Keratinocyte (primary cell): ENCODE results near the gene SELPLG. TPM values are rescaled to one million over a fixed set of nuclear protein-coding genes. Genes with fewer than 3 reads are reported as not detected.

Source experiments
- DNase-seq: peaks from one replicate; pipeline ENCODE4 v3.0.0-alpha.2; 2011; ENCODE audit warnings: low read depth, missing footprints, low spot score
- FAIRE-seq: peaks from 2 replicates; lab custom pipeline; 2011; peaks lifted over from hg19 to GRCh38; lab: Jason Lieb, UNC
- H2AFZ ChIP-seq: 2 replicates; pipeline ENCODE4 v1.6.0; 2012; ENCODE audit warnings: low read length, control low read depth, inconsistent platforms; ENCODE audit not compliant: control insufficient read depth
- H3K27ac ChIP-seq: 2 replicates; pipeline ENCODE4 v1.5.1; 2011; ENCODE audit warnings: low read length; ENCODE audit not compliant: control insufficient read depth, insufficient read depth
- H3K27me3 ChIP-seq: 3 replicates; pipeline ENCODE4 v1.6.0; 2011; ENCODE audit warnings: low read length; ENCODE audit not compliant: control insufficient read depth, insufficient read depth; ENCODE audit errors: extremely low read depth
- H3K36me3 ChIP-seq, 2 experiments: 2 replicates in 1 of 2; 3 replicates in 1 of 2; pipeline ENCODE4 v1.5.1; 2011; ENCODE audit warnings: low read length in 2 of 2, mild to moderate bottlenecking in 1 of 2; ENCODE audit not compliant: control insufficient read depth in 2 of 2, insufficient read depth in 2 of 2; ENCODE audit errors: extremely low read depth in 1 of 2
- H3K4me1 ChIP-seq: 3 replicates; pipeline ENCODE4 v1.5.1; 2011; ENCODE audit warnings: low read length; ENCODE audit not compliant: control insufficient read depth, insufficient read depth; ENCODE audit errors: extremely low read depth
- H3K4me2 ChIP-seq: 3 replicates; pipeline ENCODE4 v1.6.0; 2011; ENCODE audit warnings: low read depth, low read length; ENCODE audit not compliant: control insufficient read depth, insufficient read depth; ENCODE audit errors: extremely low read depth
- H3K4me3 ChIP-seq, 3 experiments: fragments of 200-600 bp in 1 of 3; sonication (generic) in 1 of 3; 2 replicates in 2 of 3; 3 replicates in 1 of 3; pipeline ENCODE4 v1.5.1; 2011 to 2016; ENCODE audit warnings: low read length in 3 of 3, mild to moderate bottlenecking in 3 of 3, control low read depth in 2 of 3, inconsistent platforms in 1 of 3, low read depth in 1 of 3, mixed read lengths in 1 of 3, mixed run types in 1 of 3, moderate library complexity in 1 of 3; ENCODE audit not compliant: control insufficient read depth in 2 of 3, insufficient read depth in 2 of 3; ENCODE audit errors: extremely low read depth in 1 of 3
- H3K79me2 ChIP-seq: 2 replicates; pipeline ENCODE4 v1.6.0; 2012; ENCODE audit warnings: low read length; ENCODE audit not compliant: control insufficient read depth, insufficient read depth
- H3K9ac ChIP-seq: 3 replicates; pipeline ENCODE4 v1.6.0; 2011; ENCODE audit warnings: low read length; ENCODE audit not compliant: control insufficient read depth, insufficient read depth; ENCODE audit errors: extremely low read depth
- H3K9me1 ChIP-seq: 3 replicates; pipeline ENCODE4 v1.6.0; 2011; ENCODE audit warnings: low read length; ENCODE audit not compliant: control insufficient read depth, insufficient read depth; ENCODE audit errors: extremely low read depth
- H3K9me3 ChIP-seq: 2 replicates; pipeline ENCODE4 v1.5.1; 2012; ENCODE audit warnings: low read depth, low read length; ENCODE audit not compliant: control insufficient read depth
- H4K20me1 ChIP-seq: 3 replicates; pipeline ENCODE4 v1.6.0; 2011; ENCODE audit warnings: low read length; ENCODE audit not compliant: control insufficient read depth, insufficient read depth; ENCODE audit errors: extremely low read depth
- CTCF ChIP-seq, 3 experiments: IDR thresholded peaks in 1 of 3; conservative IDR thresholded peaks in 1 of 3; optimal IDR thresholded peaks in 1 of 3; 2 replicates in 2 of 3; 3 replicates in 1 of 3; pipeline versions ENCODE3 to v1.5.1; 2011; ENCODE audit warnings: low read length in 3 of 3, mild to moderate bottlenecking in 3 of 3, moderate library complexity in 2 of 3, control low read depth in 1 of 3, inconsistent platforms in 1 of 3; ENCODE audit not compliant: insufficient read depth in 2 of 3; ENCODE audit errors: extremely low read depth in 1 of 3
- EZH2 ChIP-seq: IDR thresholded peaks from one replicate; pipeline ENCODE4 v1.6.1; 2012; ENCODE audit warnings: inconsistent platforms, mild to moderate bottlenecking, low read length, moderate library complexity
- dilution Hi-C: fragments of 300-500 bp; cut with MboI; formaldehyde crosslinking; loops from one replicate; pipeline ENCODE4 v1.7.0; 2020; ENCODE audit warnings: low sequenced_read_pairs; ENCODE audit not compliant: extremely low pct_ligation_motif_present
- polyA plus RNA-seq, 5 experiments: library from polyadenylated mRNA; depleted of rRNA in 3 of 5; stranded (reverse) in 3 of 5; stranded (forward) in 1 of 5; unstranded in 1 of 5; fragments of >200 nt; gene quantifications; 1 replicate in 1 of 5; 2 replicates in 3 of 5; 3 replicates in 1 of 5; pipeline versions ENCODE4 v1.2.1 to v1.2.3, GENCODE V29; 2011 to 2012; ENCODE audit warnings: missing spikeins in 2 of 5, low read depth in 1 of 5, low replicate concordance in 1 of 5

Gene SELPLG
- polyA plus RNA-seq, 1 donor (not counting 4 experiments of a cell fraction or from before 2014, with no cell fraction given): 0.80 TPM

DNA sequence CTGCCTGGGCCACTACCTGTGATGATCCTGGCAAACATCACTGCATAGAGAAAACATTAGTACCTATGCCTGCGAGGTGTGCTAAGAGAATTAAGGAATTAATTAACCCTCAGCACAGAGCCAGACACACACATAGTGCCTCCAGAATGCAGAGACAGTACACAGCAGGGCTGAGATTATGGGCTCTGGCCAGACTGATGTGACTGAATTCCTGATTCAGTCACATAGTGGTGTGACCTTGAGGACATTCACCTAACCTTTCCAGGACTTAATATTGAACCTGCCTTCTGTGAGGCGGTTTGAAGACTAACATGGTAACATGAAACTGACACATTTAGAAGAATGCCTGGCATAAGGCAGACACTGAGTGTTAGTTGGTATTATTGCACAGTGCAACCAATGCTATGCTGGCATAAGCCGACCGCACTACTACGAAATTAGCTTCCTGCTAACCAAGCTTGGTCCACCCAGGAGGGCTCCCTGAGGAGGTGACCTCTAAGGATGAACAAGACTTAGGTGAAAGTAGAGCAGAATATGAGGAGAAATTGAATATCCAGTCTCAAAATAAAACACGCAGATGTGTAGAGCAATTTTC lies 32.0 kb upstream of the SELPLG start:
- Histone ChIP-seq H3K9me1 (no peaks in the 10 kb centered on the region), H3K9me3 (no peaks in the 10 kb centered on the region), H3K4me1 (peaks cover 19% of the 10 kb centered on the region), H3K4me2 (no peak overlapping the region), H3K27me3 (no peaks in the 10 kb centered on the region), H4K20me1 (peaks cover 6% of the 10 kb centered on the region), H3K9ac (no peak overlapping the region), H3K36me3 (peaks cover 5 to 16% of the 10 kb centered on the region in 2 experiments), H2AFZ (no peak overlapping the region), H3K27ac (peak overlapping the region; percentile 22), H3K4me3 (no peak overlapping the region), H3K79me2 (peaks cover 80% of the 10 kb centered on the region)
- no peak for TF ChIP-seq CTCF (optimal IDR thresholded peaks at IDR 0.05 in 1 of 3, IDR thresholded peaks at IDR 0.05 in 1 of 3, conservative IDR thresholded peaks at IDR 0.05 in 1 of 3; ENCODE audit: extremely low read depth in 1 of 3, insufficient read depth in 2 of 3, low read length in 3 of 3)
- TF ChIP-seq EZH2: no peak
- DNase-seq (no peak), FAIRE-seq (no peak)
- dilution Hi-C loops: loop anchor here (10.0 kb wide), 1 partner anchor 439 kb away; no protein-coding TSS in a partner anchor

DNA sequence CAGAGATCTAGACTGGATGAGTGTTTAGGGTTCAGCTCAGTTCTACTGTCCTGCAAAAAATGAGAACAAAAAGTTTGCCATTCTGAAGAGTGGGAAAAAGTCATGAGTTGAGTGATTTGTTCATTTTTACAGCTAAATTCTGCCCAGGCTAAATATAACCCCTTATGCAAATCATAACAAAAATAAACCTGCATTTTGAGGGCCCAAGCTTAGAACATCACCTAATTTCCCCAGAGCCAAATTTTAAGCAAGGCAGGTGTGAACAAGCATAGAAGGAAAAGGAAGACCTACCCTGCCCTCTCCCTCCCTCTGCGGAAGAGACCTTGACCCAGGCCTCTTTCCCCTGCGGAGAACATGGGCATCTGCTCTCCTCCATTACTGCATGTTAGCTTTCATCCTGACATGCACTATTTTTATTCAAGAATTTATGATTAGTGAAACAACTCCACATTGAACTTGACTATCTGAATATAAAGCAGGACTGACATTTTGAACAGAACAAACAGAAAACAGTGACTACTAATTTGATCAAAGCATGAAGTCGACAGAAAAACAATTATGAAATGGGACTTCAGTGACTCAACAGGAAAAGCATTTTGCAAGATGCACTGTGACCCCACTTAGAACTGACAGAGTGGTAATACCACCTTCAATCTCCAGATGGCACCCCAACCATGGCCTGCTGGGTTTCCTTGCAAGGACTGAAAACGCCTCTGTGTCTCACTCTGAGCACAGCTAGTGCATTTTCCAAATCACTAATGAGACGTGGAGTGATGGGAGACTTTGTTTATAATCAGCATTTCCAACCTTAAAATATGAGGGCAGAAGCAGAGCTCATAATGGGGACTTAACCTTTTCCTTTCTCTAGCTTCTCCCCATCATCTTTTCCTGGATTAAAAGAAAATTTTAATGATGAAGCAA lies 30.9 kb upstream of the SELPLG start:
- peak; percentile 76 for DNase-seq
- peaks cover 10 to 13% of the 10 kb centered on the region in 2 experiments for H3K36me3 ChIP-seq
- peaks cover 76% of the 10 kb centered on the region for H3K79me2 ChIP-seq
- TF ChIP-seq EZH2 (no peak), CTCF (optimal IDR thresholded peaks at IDR 0.05 in 1 of 3, IDR thresholded peaks at IDR 0.05 in 1 of 3, conservative IDR thresholded peaks at IDR 0.05 in 1 of 3; ENCODE audit: extremely low read depth in 1 of 3, insufficient read depth in 2 of 3, low read length in 3 of 3) (peak; percentile 92 to 99 (median 94))
- dilution Hi-C loops: loop anchor here (10.0 kb wide), 1 partner anchor 440 kb away; no protein-coding TSS in a partner anchor
- H3K9me3 ChIP-seq: no peaks in the 10 kb centered on the region
- H3K4me1 ChIP-seq: peaks cover 19% of the 10 kb centered on the region
- H3K27me3 ChIP-seq: no peaks in the 10 kb centered on the region
- H3K9me1 ChIP-seq: no peaks in the 10 kb centered on the region
- H2AFZ ChIP-seq: no peak overlapping the region
- peaks cover 6% of the 10 kb centered on the region for H4K20me1 ChIP-seq
- H3K27ac ChIP-seq: peak overlapping the region; percentile 82
- peak overlapping the region; percentile 80 for H3K4me2 ChIP-seq
- H3K4me3 ChIP-seq: peak overlapping the region in 2 of 3 experiments; percentile 24 to 56
- H3K9ac ChIP-seq: peak overlapping the region; percentile 62
- peak; percentile 81 for FAIRE-seq
